NCI-H187 (cell line): ENCODE data around the gene TRIM58.

ENCODE experiments used
- DNase-seq, 2 experiments: peaks; one replicate each; lab custom pipeline; 2025; lab: John Stamatoyannopoulos, UW

TRIM58 gene

GRCh38 chr1:247857069-247857984, at the start of gene TRIM58:
Gene TRIM58, plus strand, starts transcription at chr1:247857187. Its CDS starts 60 bp downstream, at chr1:247857247.
- DNase-seq: no peak

- no peak for DNase-seq
Measured at GRCh38 chr1:247812637-247813036, 44.4 kb upstream of the TRIM58 start.

- no peak for DNase-seq
Measured at GRCh38 chr1:247822060-247822459, 34.9 kb upstream of the TRIM58 start.

GRCh38 chr1:247824023-247824422, 33.0 kb upstream of the TRIM58 start, which contains the start of gene OR14A16:
Gene OR14A16, minus strand, starts transcription at chr1:247824119. Its CDS starts 8,390 bp downstream, at chr1:247815729.
- no peak for DNase-seq

GRCh38 chr1:247825362-247825761, 31.6 kb upstream of the TRIM58 start:
- DNase-seq: no peak

- no peak for DNase-seq
Measured at GRCh38 chr1:247829656-247830055, 27.3 kb upstream of the TRIM58 start.

- no peak for DNase-seq
Measured at GRCh38 chr1:247833601-247834000, 23.4 kb upstream of the TRIM58 start.

- no peak for DNase-seq
Measured at GRCh38 chr1:247840818-247841217, 16.2 kb upstream of the TRIM58 start.

- no peak for DNase-seq
Measured at GRCh38 chr1:247841796-247842195, 15.2 kb upstream of the TRIM58 start, which contains the start of gene OR11L1. Gene OR11L1, minus strand, starts transcription at chr1:247841896. Its CDS starts 0 bp downstream, at chr1:247841896.

- no peak for DNase-seq
Measured at GRCh38 chr1:247843411-247843810, 13.6 kb upstream of the TRIM58 start.

GRCh38 chr1:247845011-247845692, 11.8 kb upstream of the TRIM58 start:
- DNase-seq: no peak

GRCh38 chr1:247845693-247846017, 11.3 kb upstream of the TRIM58 start:
- DNase-seq: no peak

- DNase-seq: no peak
Measured at GRCh38 chr1:247848346-247848745, 8.6 kb upstream of the TRIM58 start.

GRCh38 chr1:247849616-247850015, 7.4 kb upstream of the TRIM58 start:
- DNase-seq: no peak

- DNase-seq: no peak
Measured at GRCh38 chr1:247854899-247855545, 2.0 kb upstream of the TRIM58 start.

- DNase-seq: no peak
Measured at GRCh38 chr1:247855911-247856310, 1.1 kb upstream of the TRIM58 start.

- DNase-seq: no peak
Measured at GRCh38 chr1:247857985-247858619, 1.1 kb downstream of the TRIM58 start.

GRCh38 chr1:247862756-247863155, 5.8 kb downstream of the TRIM58 start:
- no peak for DNase-seq

GRCh38 chr1:247864644-247865043, 7.7 kb downstream of the TRIM58 start:
- no peak for DNase-seq

GRCh38 chr1:247865416-247865815, 8.4 kb downstream of the TRIM58 start:
- no peak for DNase-seq

- no peak for DNase-seq
Measured at GRCh38 chr1:247883346-247883745, 26.4 kb downstream of the TRIM58 start.

GRCh38 chr1:247884797-247885413, 27.9 kb downstream of the TRIM58 start:
- no peak for DNase-seq
